Measurements from ENCODE around the gene FHIP1B. TPM values are rescaled to one million over a fixed set of nuclear protein-coding genes. Genes with fewer than 3 reads are reported as not detected.
A peak's percentile ranks its signal among the peaks of the same experiment; 100 is the strongest.
"Not testable (repeated sequence)": the region's sequence is repeated elsewhere in the genome, so short reads cannot be mapped to it uniquely, and the experiment has no call there.

The FHIP1B gene
- total RNA-seq, 4 donors from 2014 or later, result 47.0 to 97.9 (median 60.2) TPM

GRCh38 chr11:6253197-6253596 is 18.8 kb upstream of the FHIP1B start:
- H3K4me3 ChIP-seq (ENCODE audit: low read depth, poor library complexity, severe bottlenecking), result no peak overlapping the region
- no peak for DNase-seq (ENCODE audit: low spot score in 2 of 2)
- no peak for TF ChIP-seq POLR2A (IDR thresholded peaks at IDR 0.05)
- TF ChIP-seq CTCF (IDR thresholded peaks at IDR 0.05), result no peak
- intact Hi-C loops (cut with DNase I; ENCODE audit: low total_unique reads), result no loop called here
- 83 to 91% methylated on average over 1 of the region's 1 CpG for WGBS, 2 donors

GRCh38 chr11:6251990-6252473 is 17.6 kb upstream of the FHIP1B start:
- no peak for TF ChIP-seq POLR2A (IDR thresholded peaks at IDR 0.05)
- no peak for TF ChIP-seq CTCF (IDR thresholded peaks at IDR 0.05)
- H3K4me3 ChIP-seq (ENCODE audit: low read depth, poor library complexity, severe bottlenecking), result no peak overlapping the region
- WGBS, 2 donors, result 67 to 80% methylated on average over 6 of the region's 6 CpGs
- intact Hi-C loops (cut with DNase I; ENCODE audit: low total_unique reads), result no loop called here
- DNase-seq (ENCODE audit: low spot score in 2 of 2), result no peak

GRCh38 chr11:6251120-6251733 is 16.8 kb upstream of the FHIP1B start:
- no peak for DNase-seq (ENCODE audit: low spot score in 2 of 2)
- WGBS, 2 donors, result 66 to 67% methylated on average over 6 of the region's 6 CpGs
- no peak overlapping the region for H3K4me3 ChIP-seq (ENCODE audit: low read depth, poor library complexity, severe bottlenecking)
- no peak for TF ChIP-seq POLR2A (IDR thresholded peaks at IDR 0.05)
- peak in 1 of 3 donors; percentile 51 for TF ChIP-seq CTCF (IDR thresholded peaks at IDR 0.05)
- intact Hi-C loops (cut with DNase I; ENCODE audit: low total_unique reads), result no loop called here

GRCh38 chr11:6249770-6250555 is 15.5 kb upstream of the FHIP1B start:
- DNase-seq (ENCODE audit: low spot score in 2 of 2), result peak; percentile 78 to 93
- WGBS, 2 donors, result 25 to 44% methylated on average over 3 of the region's 3 CpGs
- H3K4me3 ChIP-seq (ENCODE audit: low read depth, poor library complexity, severe bottlenecking), result no peak overlapping the region
- TF ChIP-seq POLR2A (IDR thresholded peaks at IDR 0.05) (no peak), CTCF (IDR thresholded peaks at IDR 0.05) (no peak)
- intact Hi-C loops (cut with DNase I; ENCODE audit: low total_unique reads), result no loop called here

- WGBS, 2 donors, result 74 to 79% methylated on average over 3 of the region's 3 CpGs
- intact Hi-C loops (cut with DNase I; ENCODE audit: low total_unique reads); DNase-seq (ENCODE audit: low spot score in 2 of 2); H3K4me3 ChIP-seq (ENCODE audit: low read depth, poor library complexity, severe bottlenecking): not testable (repeated sequence)
Observed at GRCh38 chr11:6248897-6249296, 14.5 kb upstream of the FHIP1B start.

- TF ChIP-seq POLR2A (IDR thresholded peaks at IDR 0.05) (no peak), CTCF (IDR thresholded peaks at IDR 0.05) (no peak)
- intact Hi-C loops (cut with DNase I; ENCODE audit: low total_unique reads), result no loop called here
- DNase-seq (ENCODE audit: low spot score in 2 of 2), result no peak
- H3K4me3 ChIP-seq (ENCODE audit: low read depth, poor library complexity, severe bottlenecking), result no peak overlapping the region
- WGBS, 2 donors, result 36 to 50% methylated on average over 1 of the region's 1 CpG
Observed at GRCh38 chr11:6248248-6248647, 13.8 kb upstream of the FHIP1B start.
